DMS79 treated with DMSO at 0.1 percent for 48 hours (cell line): ENCODE measurements around the gene IMPACT.

Source experiments
- DNase-seq: peaks from one replicate; lab custom pipeline; 2025; lab: John Stamatoyannopoulos, UW

IMPACT gene

GRCh38 chr18:24479371-24479770 is 52.9 kb downstream of the IMPACT start:
- no peak for DNase-seq

DNA sequence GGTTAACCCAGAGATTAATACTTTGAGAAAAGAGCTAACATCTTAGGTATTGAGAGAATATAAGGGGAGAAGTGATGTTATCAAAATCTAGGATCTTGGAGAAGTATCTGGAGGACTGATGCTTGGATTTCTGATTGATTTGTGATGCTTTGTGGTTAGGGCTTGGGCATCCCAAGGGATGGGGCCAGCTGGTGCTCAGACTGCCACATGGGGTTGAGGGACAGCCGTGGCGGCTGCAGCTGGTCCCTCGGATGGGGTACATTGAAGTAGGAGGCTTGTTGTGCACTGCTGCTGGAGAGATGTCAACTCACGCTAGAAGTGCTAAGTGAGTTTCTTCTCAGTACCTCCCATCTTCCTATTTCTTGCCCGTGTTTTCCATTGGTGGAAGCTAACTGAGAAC is 56.4 kb downstream of the IMPACT start:
- DNase-seq: no peak

- DNase-seq: no peak
Observed at GRCh38 chr18:24485681-24486080, 59.2 kb downstream of the IMPACT start.

DNA sequence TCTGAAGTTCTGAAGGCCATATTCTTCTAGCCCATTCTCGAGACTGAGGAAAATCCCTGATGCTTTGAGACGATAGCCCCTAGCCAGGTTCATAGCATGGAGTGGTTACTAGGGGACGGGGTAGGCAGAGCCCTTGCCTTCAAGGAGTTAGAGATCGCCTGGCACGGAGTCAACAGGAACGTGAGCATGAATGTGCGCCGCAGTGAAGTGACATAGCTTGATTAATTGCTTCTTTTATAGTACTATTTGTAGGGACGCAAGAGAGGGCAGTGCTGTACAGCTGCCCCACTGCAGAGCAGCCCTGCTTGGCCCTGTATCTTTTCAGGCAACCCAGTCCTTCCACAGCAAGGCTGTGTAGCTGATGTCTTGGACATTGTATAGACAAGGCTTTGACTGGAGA is 60.2 kb downstream of the IMPACT start:
- DNase-seq: no peak

- DNase-seq: peak; percentile 56
Observed at GRCh38 chr18:24488824-24489493, 62.5 kb downstream of the IMPACT start.

DNA sequence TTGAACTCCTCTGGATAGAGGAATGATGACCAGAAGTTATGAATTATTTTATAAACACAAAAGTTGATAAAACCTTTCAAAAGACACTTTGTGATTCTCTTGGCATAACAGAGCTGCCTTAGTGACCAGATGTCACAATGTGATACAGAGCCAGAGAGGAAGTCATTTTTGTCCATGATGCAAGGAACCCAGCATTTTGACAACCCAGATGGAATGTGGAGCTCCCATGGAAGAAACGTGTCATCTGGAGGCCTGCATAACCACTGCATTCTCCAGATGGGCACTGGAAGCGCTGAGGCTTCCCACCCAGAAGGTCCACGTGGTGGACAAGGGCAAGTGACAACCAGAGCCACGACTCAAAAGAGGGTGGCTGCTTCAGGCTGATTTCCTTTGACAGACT is 64.1 kb downstream of the IMPACT start:
- no peak for DNase-seq

GRCh38 chr18:24491927-24492834 is 65.7 kb downstream of the IMPACT start:
- peak; percentile 91 for DNase-seq

DNA sequence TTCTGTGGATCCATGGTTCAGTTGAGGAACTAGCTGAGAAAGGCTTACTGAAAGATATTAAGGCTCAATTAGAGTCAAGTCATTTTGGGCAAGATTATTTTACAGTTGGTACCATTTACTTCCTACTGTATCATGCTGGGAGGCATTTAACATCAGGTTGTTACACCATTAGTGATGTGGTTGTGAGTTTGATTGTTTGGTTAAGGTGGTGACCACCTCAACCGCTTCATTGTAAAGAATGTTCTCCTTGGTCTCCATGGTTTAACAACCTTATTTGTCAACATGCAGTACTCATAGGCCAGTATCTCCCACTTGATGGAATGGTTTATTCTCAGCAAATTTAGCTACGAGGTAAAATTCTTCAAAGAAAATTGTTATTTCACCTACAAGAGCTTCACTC is 68.1 kb downstream of the IMPACT start:
- DNase-seq: no peak

- no peak for DNase-seq
Observed at GRCh38 chr18:24497031-24497754, 70.7 kb downstream of the IMPACT start.

DNA sequence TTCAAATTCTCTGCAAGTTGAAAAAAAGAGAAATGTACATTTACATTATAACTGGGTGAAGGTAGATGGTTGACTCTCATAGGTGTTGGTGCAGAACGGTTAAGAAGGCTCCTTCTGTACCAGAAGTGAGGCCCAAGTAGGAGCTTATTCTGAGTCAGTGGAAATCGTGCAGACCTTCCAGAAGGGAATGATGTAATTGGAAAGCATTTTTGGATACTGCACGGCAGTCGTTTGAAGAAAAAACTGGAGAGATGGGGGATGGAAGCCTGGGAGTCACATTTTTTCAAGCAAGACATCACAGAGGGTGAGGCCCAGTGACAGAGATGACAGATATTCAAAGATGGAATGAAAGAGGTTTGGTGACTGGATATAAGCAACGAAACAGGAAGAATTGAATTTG is 73.3 kb downstream of the IMPACT start:
- DNase-seq: no peak

DNA sequence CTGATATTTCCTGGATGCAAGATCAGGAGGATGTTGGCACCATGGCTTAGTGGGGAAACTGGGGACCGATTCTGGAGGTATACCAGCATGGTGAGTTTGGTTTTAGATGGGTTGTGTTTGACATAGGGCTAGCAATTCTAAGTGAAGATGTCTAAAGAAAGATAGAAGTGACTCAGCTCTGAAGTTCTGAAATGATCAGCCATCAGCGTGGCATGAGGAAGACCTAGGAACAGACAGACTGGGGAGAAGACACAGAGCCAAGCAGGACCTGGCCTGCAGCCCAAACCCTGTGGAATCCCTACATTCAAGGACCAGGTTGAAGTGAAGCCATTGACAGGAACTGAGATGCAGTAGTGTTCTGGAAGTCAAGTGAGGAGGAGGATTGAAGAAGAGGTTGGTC is 73.7 kb downstream of the IMPACT start:
- DNase-seq: no peak

GRCh38 chr18:24500766-24501165 is 74.3 kb downstream of the IMPACT start:
- no peak for DNase-seq

GRCh38 chr18:24502667-24503523 is 76.4 kb downstream of the IMPACT start:
- peak; percentile 90 for DNase-seq
